H9 (cell line): ENCODE results near the gene STK24. TPM values are rescaled to one million over a fixed set of nuclear protein-coding genes. Genes with fewer than 3 reads are reported as not detected.

ENCODE experiments used
- DNase-seq: peaks from one replicate; pipeline ENCODE4 v3.0.0-alpha.2; 2017
- H2AFZ ChIP-seq: one replicate; pipeline ENCODE4 v1.6.1; 2013; ENCODE audit warnings: mild to moderate bottlenecking, low read length, control low read depth, moderate library complexity
- H2AK5ac ChIP-seq: 2 replicates; pipeline ENCODE4 v1.6.1; 2013; ENCODE audit warnings: low read length, control low read depth, mixed read lengths; ENCODE audit not compliant: insufficient read length
- H2BK120ac ChIP-seq: one replicate; pipeline ENCODE4 v1.6.1; 2013; ENCODE audit warnings: low read depth, mild to moderate bottlenecking, low read length, control low read depth, inconsistent platforms; ENCODE audit not compliant: poor library complexity, severe bottlenecking
- H2BK12ac ChIP-seq: 2 replicates; pipeline ENCODE4 v1.6.1; 2013; ENCODE audit warnings: low read length, control low read depth, mixed read lengths, low read depth; ENCODE audit not compliant: insufficient read length
- H2BK15ac ChIP-seq: 2 replicates; pipeline ENCODE4 v1.6.1; 2013; ENCODE audit warnings: low read depth, low read length, control low read depth
- H2BK20ac ChIP-seq: one replicate; pipeline ENCODE4 v1.6.1; 2013; ENCODE audit warnings: low read depth, mild to moderate bottlenecking, low read length, control low read depth, inconsistent platforms; ENCODE audit not compliant: poor library complexity, severe bottlenecking
- H2BK5ac ChIP-seq: 2 replicates; pipeline ENCODE4 v1.6.1; 2013; ENCODE audit warnings: low read length, control low read depth, mixed read lengths; ENCODE audit not compliant: insufficient read length
- H3K14ac ChIP-seq: 2 replicates; pipeline ENCODE4 v1.6.1; 2013; ENCODE audit warnings: low read length, control low read depth; ENCODE audit not compliant: insufficient read depth
- H3K18ac ChIP-seq: 2 replicates; pipeline ENCODE4 v1.6.1; 2013; ENCODE audit warnings: low read depth, mild to moderate bottlenecking, mixed read lengths, low read length, control low read depth; ENCODE audit not compliant: insufficient read length
- H3K23ac ChIP-seq: 2 replicates; pipeline ENCODE4 v1.6.1; 2013; ENCODE audit warnings: low read length, control low read depth, mixed read lengths, low read depth; ENCODE audit not compliant: insufficient read length
- H3K23me2 ChIP-seq: 2 replicates; pipeline ENCODE4 v1.6.1; 2013; ENCODE audit warnings: low read depth, mild to moderate bottlenecking, mixed read lengths, low read length, control low read depth; ENCODE audit not compliant: insufficient read length, poor library complexity, severe bottlenecking
- H3K27ac ChIP-seq: 2 replicates; pipeline ENCODE4 v1.5.1; 2013; ENCODE audit warnings: low read length, control low read depth, mixed read lengths, low read depth; ENCODE audit not compliant: insufficient read length
- H3K27me3 ChIP-seq: 2 replicates; pipeline ENCODE4 v1.6.1; 2013; ENCODE audit warnings: low read length, control low read depth, inconsistent platforms; ENCODE audit not compliant: insufficient read depth
- H3K4ac ChIP-seq: 2 replicates; pipeline ENCODE4 v1.6.1; 2013; ENCODE audit warnings: low read depth, mild to moderate bottlenecking, control low read depth, inconsistent platforms, low read length, moderate library complexity
- H3K4me1 ChIP-seq: 2 replicates; pipeline ENCODE4 v1.6.1; 2013; ENCODE audit warnings: low read length, control low read depth, inconsistent platforms; ENCODE audit not compliant: insufficient read depth
- H3K4me2 ChIP-seq: 2 replicates; pipeline ENCODE4 v1.6.1; 2013; ENCODE audit warnings: low read length, control low read depth, mixed read lengths; ENCODE audit not compliant: insufficient read length, insufficient read depth
- H3K56ac ChIP-seq: 2 replicates; pipeline ENCODE4 v1.6.1; 2013; ENCODE audit warnings: low read depth, mild to moderate bottlenecking, mixed read lengths, low read length, control low read depth; ENCODE audit not compliant: insufficient read length
- H3K79me1 ChIP-seq: 2 replicates; pipeline ENCODE4 v1.6.1; 2013; ENCODE audit warnings: low read depth, mild to moderate bottlenecking, moderate library complexity, low read length, control low read depth, inconsistent platforms; ENCODE audit not compliant: insufficient read depth, poor library complexity, severe bottlenecking
- H3K79me2 ChIP-seq: 2 replicates; pipeline ENCODE4 v1.6.1; 2013; ENCODE audit warnings: low read length, control low read depth, inconsistent platforms; ENCODE audit not compliant: insufficient read depth
- H3K9ac ChIP-seq: 2 replicates; pipeline ENCODE4 v1.6.1; 2013; ENCODE audit warnings: low read length, control low read depth, mixed read lengths; ENCODE audit not compliant: insufficient read length; ENCODE audit errors: extremely low read depth
- H3K9me3 ChIP-seq: one replicate; pipeline ENCODE4 v1.6.1; 2013; ENCODE audit warnings: low read depth, low read length, inconsistent platforms; ENCODE audit not compliant: control insufficient read depth
- H3T11ph ChIP-seq: one replicate; pipeline ENCODE4 v1.6.1; 2013; ENCODE audit warnings: mild to moderate bottlenecking, low read length, control low read depth, inconsistent platforms
- H4K20me1 ChIP-seq: one replicate; pipeline ENCODE4 v1.6.1; 2013; ENCODE audit not compliant: control insufficient read depth, insufficient read length, insufficient read depth
- H4K5ac ChIP-seq: 2 replicates; pipeline ENCODE4 v1.6.1; 2013; ENCODE audit warnings: low read depth, mild to moderate bottlenecking, mixed read lengths, low read length, control low read depth; ENCODE audit not compliant: insufficient read length
- H4K8ac ChIP-seq: replicated peaks from 2 replicates; pipeline ENCODE4 v1.6.1; 2013; ENCODE audit warnings: low read length, control low read depth, mixed read lengths, low read depth; ENCODE audit not compliant: insufficient read length
- H4K91ac ChIP-seq: 2 replicates; pipeline ENCODE4 v1.6.1; 2013; ENCODE audit warnings: low read depth, mild to moderate bottlenecking, moderate library complexity, mixed read lengths, low read length, control low read depth; ENCODE audit not compliant: insufficient read length
- H3K27ac Mint-ChIP-seq, 3 experiments: 2 replicates in 2 of 3; 3 replicates in 1 of 3; pipeline ENCODE4 v1.8.0; 2020 to 2021; ENCODE audit warnings: mixed read lengths in 3 of 3, mild to moderate bottlenecking in 1 of 3, moderate library complexity in 1 of 3
- H3K27me3 Mint-ChIP-seq: 2 replicates; pipeline ENCODE4 v1.8.0; 2021; ENCODE audit warnings: low read depth, mild to moderate bottlenecking, moderate library complexity, mixed read lengths
- H3K36me3 Mint-ChIP-seq, 3 experiments: 2 replicates in 2 of 3; 3 replicates in 1 of 3; pipeline ENCODE4 v1.8.0; 2020 to 2021; ENCODE audit warnings: low read depth in 3 of 3, mixed read lengths in 3 of 3; ENCODE audit not compliant: insufficient read depth in 1 of 3
- H3K4me1 Mint-ChIP-seq, 2 experiments: 2 replicates each; pipeline ENCODE4 v1.8.0; 2020; ENCODE audit warnings: mixed read lengths in 2 of 2
- H3K4me3 Mint-ChIP-seq, 2 experiments: 2 replicates in 1 of 2; 3 replicates in 1 of 2; pipeline ENCODE4 v1.8.0; 2020 to 2021; ENCODE audit warnings: mild to moderate bottlenecking in 2 of 2, mixed read lengths in 2 of 2, moderate library complexity in 1 of 2
- H3K9me3 Mint-ChIP-seq, 2 experiments: 2 replicates in 1 of 2; 3 replicates in 1 of 2; pipeline ENCODE4 v1.8.0; 2020; ENCODE audit warnings: mild to moderate bottlenecking in 2 of 2, mixed read lengths in 2 of 2, moderate library complexity in 1 of 2
- WGBS: extraction: QIAGEN DNeasy Blood & Tissue Kit; methylation state at CpG from one replicate; pipeline ENCODE4 v1.1.7; 2013; ENCODE audit warnings: missing lambda C conversion rate, low lambda C conversion rate, mixed read lengths; ENCODE audit not compliant: insufficient read length; ENCODE audit errors: extremely low coverage; 5-methylcytosine and 5-hydroxymethylcytosine counted together
- total RNA-seq: library from RNA; stranded (reverse); gene quantifications from 2 replicates; pipeline ENCODE4 v1.2.1, GENCODE V29; 2021
- TF ChIP-seq, protein P1 (sequence below): fragments of 200-600 bp; sonication (generic); conservative IDR thresholded peaks from 3 replicates; pipeline ENCODE4 v1.8.0; 2021; ENCODE audit warnings: antibody characterized with exemption, mild to moderate bottlenecking

The STK24 gene
- total RNA-seq, 1 experiment from 2014 or later, result 134 TPM

DNA sequence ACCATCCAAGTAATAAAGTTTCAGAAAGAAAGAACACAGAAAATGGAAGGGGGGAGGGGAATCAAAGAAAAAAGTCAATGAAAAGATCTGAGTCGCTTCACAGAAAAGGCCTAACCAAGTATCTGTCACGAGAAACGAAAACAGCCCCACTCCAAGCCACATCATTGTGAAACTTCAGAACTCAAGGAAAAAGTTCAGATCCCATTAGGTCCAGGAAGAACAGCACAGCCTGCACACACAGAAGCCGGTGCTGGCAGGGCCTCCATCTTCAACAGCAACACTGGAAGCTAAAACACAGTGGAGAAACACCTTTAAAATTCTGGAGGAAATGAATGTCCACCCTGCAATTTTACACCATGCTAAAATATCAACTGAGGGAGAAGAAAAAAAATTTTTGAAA is 8.0 kb downstream of the STK24 start:
- H2BK15ac ChIP-seq, result no peak overlapping the region
- no peaks in the 10 kb centered on the region; a peak in 1 of 5 replicates for H3K9me3 Mint-ChIP-seq
- no peak overlapping the region for H3T11ph ChIP-seq
- no peak overlapping the region for H3K9ac ChIP-seq
- no peak overlapping the region for H3K4ac ChIP-seq
- H3K4me2 ChIP-seq, result no peak overlapping the region
- no peak overlapping the region for H4K5ac ChIP-seq
- peaks cover 10% of the 10 kb centered on the region for H3K79me1 ChIP-seq
- no peak overlapping the region for H2BK120ac ChIP-seq
- H3K36me3 Mint-ChIP-seq, result peaks cover 6 to 25% (median 13%) of the 10 kb centered on the region in 3 experiments
- no peak overlapping the region for H2AK5ac ChIP-seq
- peaks cover 28% of the 10 kb centered on the region; the same call in 1 of the 2 replicates for H3K4me1 ChIP-seq
- H3K56ac ChIP-seq, result no peak overlapping the region
- WGBS, result no CpG with 5 or more reads among the region's 4 CpGs
- peak overlapping the region in 1 of 3 experiments; percentile 34; a peak in 1 of 7 replicates for H3K27ac Mint-ChIP-seq
- H4K20me1 ChIP-seq, result no peaks in the 10 kb centered on the region
- peaks cover 71% of the 10 kb centered on the region; the same call in 1 of the 2 replicates for H3K79me2 ChIP-seq
- no peak overlapping the region for H3K14ac ChIP-seq
- H3K27ac ChIP-seq, result no peak overlapping the region
- no peak overlapping the region for H2BK12ac ChIP-seq
- H3K27me3 ChIP-seq, result no peaks in the 10 kb centered on the region
- DNase-seq, result no peak
- no peak overlapping the region for H4K8ac ChIP-seq
- peaks cover 86 to 88% of the 10 kb centered on the region in 2 experiments for H3K4me1 Mint-ChIP-seq
- H3K23ac ChIP-seq, result no peak overlapping the region
- H3K4me3 Mint-ChIP-seq, result no peak overlapping the region
- H3K18ac ChIP-seq, result no peak overlapping the region
- peaks cover 2% of the 10 kb centered on the region for H3K23me2 ChIP-seq
- no peak overlapping the region for H2BK5ac ChIP-seq
- H2BK20ac ChIP-seq, result no peak overlapping the region
- no peaks in the 10 kb centered on the region for H3K27me3 Mint-ChIP-seq
- TF ChIP-seq, protein P1, sequence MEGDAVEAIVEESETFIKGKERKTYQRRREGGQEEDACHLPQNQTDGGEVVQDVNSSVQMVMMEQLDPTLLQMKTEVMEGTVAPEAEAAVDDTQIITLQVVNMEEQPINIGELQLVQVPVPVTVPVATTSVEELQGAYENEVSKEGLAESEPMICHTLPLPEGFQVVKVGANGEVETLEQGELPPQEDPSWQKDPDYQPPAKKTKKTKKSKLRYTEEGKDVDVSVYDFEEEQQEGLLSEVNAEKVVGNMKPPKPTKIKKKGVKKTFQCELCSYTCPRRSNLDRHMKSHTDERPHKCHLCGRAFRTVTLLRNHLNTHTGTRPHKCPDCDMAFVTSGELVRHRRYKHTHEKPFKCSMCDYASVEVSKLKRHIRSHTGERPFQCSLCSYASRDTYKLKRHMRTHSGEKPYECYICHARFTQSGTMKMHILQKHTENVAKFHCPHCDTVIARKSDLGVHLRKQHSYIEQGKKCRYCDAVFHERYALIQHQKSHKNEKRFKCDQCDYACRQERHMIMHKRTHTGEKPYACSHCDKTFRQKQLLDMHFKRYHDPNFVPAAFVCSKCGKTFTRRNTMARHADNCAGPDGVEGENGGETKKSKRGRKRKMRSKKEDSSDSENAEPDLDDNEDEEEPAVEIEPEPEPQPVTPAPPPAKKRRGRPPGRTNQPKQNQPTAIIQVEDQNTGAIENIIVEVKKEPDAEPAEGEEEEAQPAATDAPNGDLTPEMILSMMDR, result no peak
- H4K91ac ChIP-seq, result no peak overlapping the region
- no peaks in the 10 kb centered on the region for H3K9me3 ChIP-seq
- H2AFZ ChIP-seq, result no peak overlapping the region
